ENCODE data around the gene WASF3. TPM values are rescaled to one million over a fixed set of nuclear protein-coding genes. Genes with fewer than 3 reads are reported as not detected.

The WASF3 gene
- total and polyA plus RNA-seq, 12 donors = 2.7 to 13.6 (median 8.8) TPM

DNA sequence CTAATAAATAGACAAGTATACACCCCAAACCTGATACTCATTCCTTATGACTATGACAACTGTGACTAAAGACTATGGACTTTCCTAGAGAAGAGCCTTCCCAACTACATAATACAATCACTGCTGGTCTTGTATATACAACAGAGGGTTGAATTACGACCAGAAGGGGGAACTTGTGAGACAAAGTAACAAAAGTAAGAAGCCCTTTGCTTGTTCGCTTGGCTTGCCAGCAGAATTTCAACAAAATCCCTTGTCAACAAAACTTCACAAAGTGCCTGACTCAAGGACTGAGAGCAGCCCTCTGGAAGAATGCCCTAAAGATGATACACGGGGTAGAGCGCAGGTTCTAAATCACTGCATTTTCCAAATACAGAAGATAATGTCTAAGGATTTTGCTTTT is 99.4 kb downstream of the WASF3 start:
- no peaks in the 10 kb centered on the region for H3K27me3 ChIP-seq
- no peak for DNase-seq
- no peaks in the 10 kb centered on the region for H3K9me3 ChIP-seq
- no peak overlapping the region for H3K4me3 ChIP-seq
- intact Hi-C loops (cut with DNase I) = loop anchor here in 1 of 10 donors (5.0 kb wide), 1 partner anchor 40 kb away; no protein-coding TSS in a partner anchor
- ATAC-seq = peak in 1 of 8 donors; percentile 43
- no peaks in the 10 kb centered on the region for H3K36me3 ChIP-seq
- H3K27ac ChIP-seq = no peak overlapping the region
- 66 to 67% methylated on average over 4 of the region's 4 CpGs for WGBS, 2 donors
- TF ChIP-seq, protein P1, sequence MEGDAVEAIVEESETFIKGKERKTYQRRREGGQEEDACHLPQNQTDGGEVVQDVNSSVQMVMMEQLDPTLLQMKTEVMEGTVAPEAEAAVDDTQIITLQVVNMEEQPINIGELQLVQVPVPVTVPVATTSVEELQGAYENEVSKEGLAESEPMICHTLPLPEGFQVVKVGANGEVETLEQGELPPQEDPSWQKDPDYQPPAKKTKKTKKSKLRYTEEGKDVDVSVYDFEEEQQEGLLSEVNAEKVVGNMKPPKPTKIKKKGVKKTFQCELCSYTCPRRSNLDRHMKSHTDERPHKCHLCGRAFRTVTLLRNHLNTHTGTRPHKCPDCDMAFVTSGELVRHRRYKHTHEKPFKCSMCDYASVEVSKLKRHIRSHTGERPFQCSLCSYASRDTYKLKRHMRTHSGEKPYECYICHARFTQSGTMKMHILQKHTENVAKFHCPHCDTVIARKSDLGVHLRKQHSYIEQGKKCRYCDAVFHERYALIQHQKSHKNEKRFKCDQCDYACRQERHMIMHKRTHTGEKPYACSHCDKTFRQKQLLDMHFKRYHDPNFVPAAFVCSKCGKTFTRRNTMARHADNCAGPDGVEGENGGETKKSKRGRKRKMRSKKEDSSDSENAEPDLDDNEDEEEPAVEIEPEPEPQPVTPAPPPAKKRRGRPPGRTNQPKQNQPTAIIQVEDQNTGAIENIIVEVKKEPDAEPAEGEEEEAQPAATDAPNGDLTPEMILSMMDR (IDR thresholded peaks at IDR 0.05) = peak in 1 of 9 donors; percentile 40
- H3K4me1 ChIP-seq = peaks cover 0 to 31% (median 8%) of the 10 kb centered on the region in 9 donors

DNA sequence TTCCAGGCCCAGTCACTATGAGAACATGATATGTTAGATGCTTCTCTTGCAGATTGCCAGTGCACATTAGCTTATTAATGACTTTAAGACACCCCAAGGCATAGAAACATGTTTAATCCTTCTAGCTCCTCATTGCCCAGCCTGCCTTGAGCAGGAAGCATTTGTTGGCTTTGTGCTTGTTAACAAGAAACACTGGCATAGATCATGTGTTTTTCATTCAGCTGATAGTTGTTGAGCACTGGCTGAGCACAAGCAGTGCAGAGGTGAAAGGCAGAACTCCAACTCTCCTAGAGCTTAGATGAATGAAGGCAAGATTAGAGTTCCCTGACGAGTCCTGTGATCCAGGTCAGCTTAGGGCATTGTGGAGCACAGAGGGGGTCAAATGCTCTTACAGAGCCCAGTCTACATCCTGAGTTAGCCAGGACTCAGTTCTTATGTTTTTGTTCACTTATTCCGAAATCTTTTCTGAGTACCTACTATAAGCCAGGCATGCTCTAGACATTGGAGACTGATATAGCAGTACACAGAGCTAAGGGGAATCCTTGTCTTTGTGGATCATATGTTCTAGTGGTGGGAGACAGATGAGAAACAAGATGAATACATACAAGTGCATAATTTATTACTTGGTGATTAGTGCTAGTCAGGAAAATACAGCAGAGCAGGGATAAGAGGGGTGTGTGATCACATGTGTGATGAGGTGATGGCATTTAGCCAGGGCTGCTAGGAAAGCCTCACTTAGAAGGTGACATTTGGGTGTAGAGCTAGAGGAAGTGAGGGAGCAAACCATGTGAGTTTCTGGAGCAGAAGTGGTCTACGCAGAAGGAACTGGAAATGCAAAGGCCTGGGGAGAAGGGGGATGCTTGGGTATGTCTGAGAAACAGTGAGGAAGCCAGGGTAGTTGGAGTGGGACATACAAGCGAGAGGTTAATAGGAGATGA is 101.2 kb downstream of the WASF3 start:
- 72 to 79% methylated on average over 4 of the region's 4 CpGs for WGBS, 2 donors
- Histone ChIP-seq H3K4me3 (no peak overlapping the region), H3K36me3 (no peaks in the 10 kb centered on the region), H3K27ac (no peak overlapping the region), H3K27me3 (no peaks in the 10 kb centered on the region), H3K9me3 (no peaks in the 10 kb centered on the region), H3K4me1 (peaks cover 0 to 31% (median 8%) of the 10 kb centered on the region in 9 donors)
- peak; percentile 68 to 96 (median 84) for ATAC-seq
- TF ChIP-seq, protein P1 (IDR thresholded peaks at IDR 0.05) = no peak
- no peak for DNase-seq
- intact Hi-C loops (cut with DNase I) = loop anchor here in 1 of 10 donors (5.0 kb wide), 1 partner anchor 39 kb away; no protein-coding TSS in a partner anchor

DNA sequence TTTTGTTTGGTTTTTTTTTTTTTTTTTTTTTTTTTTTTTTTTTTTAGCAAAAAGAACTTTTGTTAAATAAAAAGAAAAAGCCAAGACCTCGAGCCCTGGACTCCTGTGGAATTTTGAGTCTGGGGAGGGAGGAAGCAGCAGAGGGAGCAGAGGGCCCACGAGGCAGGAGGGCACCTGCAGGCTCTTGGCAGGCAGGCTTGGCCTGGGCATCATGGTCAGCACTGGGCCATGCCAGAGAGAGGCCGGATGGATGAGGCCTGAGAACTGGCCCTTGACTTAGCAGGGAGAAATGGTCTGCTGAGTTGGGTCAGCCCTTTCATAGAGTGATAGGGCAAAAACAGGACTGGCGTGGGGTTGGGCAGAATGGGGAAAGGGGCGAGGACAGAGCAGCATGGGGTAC is 102.7 kb downstream of the WASF3 start:
- 83 to 86% methylated on average over 5 of the region's 5 CpGs for WGBS, 2 donors
- no peaks in the 10 kb centered on the region for H3K9me3 ChIP-seq
- DNase-seq = no peak
- no peaks in the 10 kb centered on the region for H3K36me3 ChIP-seq
- peaks cover 0 to 31% (median 8%) of the 10 kb centered on the region in 9 donors for H3K4me1 ChIP-seq
- ATAC-seq = no peak
- H3K4me3 ChIP-seq = no peak overlapping the region
- TF ChIP-seq, protein P1 (IDR thresholded peaks at IDR 0.05) = no peak
- no peak overlapping the region for H3K27ac ChIP-seq
- intact Hi-C loops (cut with DNase I) = loop anchor here in 1 of 10 donors (10.0 kb wide), 1 partner anchor 105 kb away; the partner anchor contains the start of gene WASF3
- no peaks in the 10 kb centered on the region for H3K27me3 ChIP-seq

DNA sequence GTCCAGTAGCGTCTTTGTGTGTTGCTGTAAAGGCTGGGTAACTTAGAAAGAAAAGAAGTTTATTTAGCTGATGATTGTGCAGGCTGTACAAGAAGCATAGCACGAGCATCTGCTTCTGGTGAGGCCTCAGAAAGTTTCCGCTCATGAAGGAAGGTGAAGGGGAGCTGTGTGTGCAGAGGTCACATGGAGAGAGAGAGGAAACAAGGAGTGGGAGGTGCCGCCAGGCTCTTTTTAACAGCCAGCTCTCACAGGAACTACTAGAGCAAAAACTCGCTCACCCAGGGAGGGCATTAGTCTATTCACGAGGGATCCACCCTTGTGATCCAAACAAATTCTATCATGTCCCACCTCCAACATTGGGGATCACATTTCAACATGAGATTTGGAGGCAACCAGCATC is 103.3 kb downstream of the WASF3 start:
- peaks cover 0 to 31% (median 8%) of the 10 kb centered on the region in 9 donors for H3K4me1 ChIP-seq
- H3K27ac ChIP-seq = no peak overlapping the region
- DNase-seq (no peak), ATAC-seq (no peak)
- no peaks in the 10 kb centered on the region for H3K27me3 ChIP-seq
- TF ChIP-seq, protein P1 (IDR thresholded peaks at IDR 0.05) = no peak
- H3K36me3 ChIP-seq = no peaks in the 10 kb centered on the region
- intact Hi-C loops (cut with DNase I) = loop anchor here in 1 of 10 donors (10.0 kb wide), 1 partner anchor 106 kb away; the partner anchor contains the start of gene WASF3
- WGBS, 2 donors = 75 to 78% methylated on average over 6 of the region's 6 CpGs
- H3K9me3 ChIP-seq = no peaks in the 10 kb centered on the region
- H3K4me3 ChIP-seq = no peak overlapping the region

Data from heart right ventricle (tissue), 16 donors.